H1 (cell line): ENCODE data around the gene SLC34A1.

Source experiments
- CEBPB ChIP-seq: IDR thresholded peaks from 2 replicates; pipeline ENCODE4 v1.6.1; 2012; ENCODE audit warnings: low read depth, low read length
- CHD2 ChIP-seq: IDR thresholded peaks from 2 replicates; pipeline ENCODE4 v1.6.1; 2012; ENCODE audit warnings: low read length, improper control_type of control experiment
- CREB1 ChIP-seq: IDR thresholded peaks from 2 replicates; pipeline ENCODE4 v1.6.1; 2012; ENCODE audit warnings: inconsistent platforms
- CTCF ChIP-seq, 3 experiments: IDR thresholded peaks; 1 replicate in 2 of 3; 2 replicates in 1 of 3; pipeline versions ENCODE4 v1.5.1 to v1.6.1; 2011; ENCODE audit warnings: low read length in 3 of 3, mild to moderate bottlenecking in 3 of 3, inconsistent platforms in 2 of 3, low read depth in 1 of 3, moderate library complexity in 1 of 3; ENCODE audit not compliant: insufficient read depth in 1 of 3; ENCODE audit errors: control extremely low read depth in 1 of 3
- EZH2 ChIP-seq: fragments of 200-600 bp; sonication (generic); IDR thresholded peaks from 2 replicates; pipeline ENCODE4 v1.7.1; 2012; ENCODE audit warnings: low read depth, mild to moderate bottlenecking, moderate library complexity, low read length, inconsistent platforms; ENCODE audit not compliant: severe bottlenecking
- GABPA ChIP-seq: IDR thresholded peaks from 2 replicates; pipeline ENCODE4 v1.6.1; 2011; ENCODE audit warnings: mild to moderate bottlenecking, low read length, moderate library complexity, borderline replicate concordance; ENCODE audit not compliant: insufficient read depth
- PHF8 ChIP-seq: fragments of 200-600 bp; sonication (generic); conservative IDR thresholded peaks from 2 replicates; pipeline ENCODE4 v1.7.1; 2012; ENCODE audit warnings: low read depth, mild to moderate bottlenecking, inconsistent platforms, low read length, moderate library complexity
- POLR2A ChIP-seq, 2 experiments: IDR thresholded peaks; 1 replicate in 1 of 2; 2 replicates in 1 of 2; pipeline ENCODE4 v1.6.1; 2011; ENCODE audit warnings: low read depth in 2 of 2, low read length in 2 of 2, mild to moderate bottlenecking in 2 of 2; ENCODE audit errors: control extremely low read depth in 1 of 2
- POLR2AphosphoS5 ChIP-seq: IDR thresholded peaks from 2 replicates; pipeline ENCODE4 v1.6.1; 2011; ENCODE audit warnings: low read depth, low read length
- RAD21 ChIP-seq, 2 experiments: IDR thresholded peaks in 1 of 2; conservative IDR thresholded peaks in 1 of 2; 2 replicates each; pipeline ENCODE4 v1.6.1; 2011; ENCODE audit warnings: low read depth in 2 of 2, low read length in 2 of 2, improper control_type of control experiment in 1 of 2, inconsistent platforms in 1 of 2, mild to moderate bottlenecking in 1 of 2, moderate library complexity in 1 of 2
- RNF2 ChIP-seq: fragments of 200-900, 300-1000 bp; sonication (generic); IDR thresholded peaks from 2 replicates; pipeline ENCODE4 v1.7.1; 2016; ENCODE audit warnings: borderline replicate concordance, low read depth, mild to moderate bottlenecking, antibody characterized with exemption, low read length; ENCODE audit not compliant: poor library complexity, severe bottlenecking; ENCODE audit errors: missing control alignments
- RXRA ChIP-seq: IDR thresholded peaks from 2 replicates; pipeline ENCODE4 v1.6.1; 2011; ENCODE audit warnings: low read depth, mild to moderate bottlenecking, low read length, moderate library complexity; ENCODE audit not compliant: insufficient read depth
- SP2 ChIP-seq: IDR thresholded peaks from 2 replicates; pipeline ENCODE4 v1.6.1; 2012; ENCODE audit warnings: mild to moderate bottlenecking, low read length, inconsistent platforms
- YY1 ChIP-seq: IDR thresholded peaks from 2 replicates; pipeline ENCODE4 v1.6.1; 2011; ENCODE audit warnings: low read depth, mild to moderate bottlenecking, low read length

GRCh38 chr5:177374211-177374610 lies 10.0 kb upstream of the SLC34A1 start:
- TF ChIP-seq CREB1 (no peak), POLR2AphosphoS5 (no peak), YY1 (no peak), CTCF (IDR thresholded peaks at IDR 0.05; ENCODE audit: control extremely low read depth in 1 of 3, insufficient read depth in 1 of 3, low read depth in 1 of 3, low read length in 3 of 3) (no peak), POLR2A (IDR thresholded peaks at IDR 0.05; ENCODE audit: control extremely low read depth in 1 of 2, low read depth in 2 of 2, low read length in 2 of 2) (no peak), RAD21 (IDR thresholded peaks at IDR 0.05 in 1 of 2, conservative IDR thresholded peaks at IDR 0.05 in 1 of 2; ENCODE audit: low read depth in 2 of 2, low read length in 2 of 2) (no peak), RXRA (no peak), EZH2 (no peak), CHD2 (no peak), GABPA (no peak), CEBPB (no peak), RNF2 (no peak), PHF8 (no peak), SP2 (no peak)
